Measurements from ENCODE around the gene MAP3K3.

The MAP3K3 gene

GRCh38 chr17:63652106-63652505, 29.9 kb downstream of the MAP3K3 start:
- no peak for DNase-seq (ENCODE audit: low read depth)

GRCh38 chr17:63653050-63653449, 30.8 kb downstream of the MAP3K3 start:
- no peak for DNase-seq (ENCODE audit: low read depth)

- DNase-seq (ENCODE audit: low read depth), result no peak
Observed at GRCh38 chr17:63657786-63658185, 35.6 kb downstream of the MAP3K3 start.

- DNase-seq (ENCODE audit: low read depth), result no peak
Observed at GRCh38 chr17:63658366-63658765, 36.1 kb downstream of the MAP3K3 start.

GRCh38 chr17:63659850-63660249, 37.6 kb downstream of the MAP3K3 start:
- DNase-seq (ENCODE audit: low read depth), result no peak

- DNase-seq (ENCODE audit: low read depth), result no peak
Observed at GRCh38 chr17:63665527-63666214, 43.5 kb downstream of the MAP3K3 start.

- DNase-seq (ENCODE audit: low read depth), result no peak
Observed at GRCh38 chr17:63672856-63673255, 50.6 kb downstream of the MAP3K3 start.

GRCh38 chr17:63675231-63675606, 53.0 kb downstream of the MAP3K3 start:
- DNase-seq (ENCODE audit: low read depth), result no peak

- DNase-seq (ENCODE audit: low read depth), result no peak
Observed at GRCh38 chr17:63675607-63676546, 53.7 kb downstream of the MAP3K3 start.

- DNase-seq (ENCODE audit: low read depth), result no peak
Observed at GRCh38 chr17:63676584-63676983, 54.4 kb downstream of the MAP3K3 start.

- no peak for DNase-seq (ENCODE audit: low read depth)
Observed at GRCh38 chr17:63679214-63679613, 57.0 kb downstream of the MAP3K3 start.

GRCh38 chr17:63680700-63681099, 58.5 kb downstream of the MAP3K3 start:
- no peak for DNase-seq (ENCODE audit: low read depth)

GRCh38 chr17:63681530-63681929, 59.3 kb downstream of the MAP3K3 start:
- no peak for DNase-seq (ENCODE audit: low read depth)

- DNase-seq (ENCODE audit: low read depth), result no peak
Observed at GRCh38 chr17:63682441-63682840, 60.2 kb downstream of the MAP3K3 start.

- DNase-seq (ENCODE audit: low read depth), result no peak
Observed at GRCh38 chr17:63682981-63683380, 60.8 kb downstream of the MAP3K3 start.

GRCh38 chr17:63685041-63685440, 62.8 kb downstream of the MAP3K3 start:
- DNase-seq (ENCODE audit: low read depth), result no peak

GRCh38 chr17:63685578-63685977, 63.4 kb downstream of the MAP3K3 start:
- DNase-seq (ENCODE audit: low read depth), result no peak

- no peak for DNase-seq (ENCODE audit: low read depth)
Observed at GRCh38 chr17:63686138-63686685, 64.0 kb downstream of the MAP3K3 start.

GRCh38 chr17:63688396-63689020, 66.3 kb downstream of the MAP3K3 start:
- DNase-seq (ENCODE audit: low read depth), result no peak

- no peak for DNase-seq (ENCODE audit: low read depth)
Observed at GRCh38 chr17:63689479-63689878, 67.3 kb downstream of the MAP3K3 start.

GRCh38 chr17:63692195-63692816, 70.1 kb downstream of the MAP3K3 start:
- no peak for DNase-seq (ENCODE audit: low read depth)
